Activated CD4-positive, alpha-beta memory T cell treated with anti-CD3 and anti-CD28 coated beads for 36 hours (primary cell): ENCODE results near the gene MED10. TPM values are rescaled to one million over a fixed set of nuclear protein-coding genes. Genes with fewer than 3 reads are reported as not detected.

Experiments
- CTCF ChIA-PET: fragments of 350-600 bp; sonication (Branson Sonifier 250); formaldehyde crosslinking; loops from one replicate; lab custom pipeline; 2021; ENCODE audit warnings: antibody characterized with exemption, inconsistent platforms; lab: Charles Lee
- POLR2A ChIA-PET: fragments of 350-600 bp; sonication (Branson Sonifier 250); formaldehyde crosslinking; loops from one replicate; lab custom pipeline; 2021; ENCODE audit warnings: antibody characterized with exemption; lab: Charles Lee
- DNase-seq: peaks from one replicate; pipeline ENCODE4 v3.0.0-alpha.2; 2020
- H3K27ac Mint-ChIP-seq: one replicate; pipeline ENCODE4 v1.8.0; 2021; ENCODE audit warnings: mixed read lengths
- H3K27me3 Mint-ChIP-seq: one replicate; pipeline ENCODE4 v1.8.0; 2021; ENCODE audit warnings: mixed read lengths
- H3K36me3 Mint-ChIP-seq: one replicate; pipeline ENCODE4 v1.8.0; 2021; ENCODE audit warnings: mixed read lengths
- H3K4me1 Mint-ChIP-seq: one replicate; pipeline ENCODE4 v1.8.0; 2021; ENCODE audit warnings: low read depth, mixed read lengths
- H3K4me3 Mint-ChIP-seq: one replicate; pipeline ENCODE4 v1.8.0; 2021; ENCODE audit warnings: mild to moderate bottlenecking, mixed read lengths
- H3K9me3 Mint-ChIP-seq: one replicate; pipeline ENCODE4 v1.8.0; 2021; ENCODE audit warnings: mixed read lengths
- intact Hi-C: fragments of 100-400 bp; cut with micrococcal nuclease; formaldehyde crosslinking; loops from one replicate; pipeline ENCODE4 v1.15.1; 2023
- total RNA-seq, 2 experiments: library from RNA; stranded (reverse); gene quantifications; one replicate each; pipeline ENCODE4 v1.2.3, GENCODE V29; 2021

The MED10 gene
- total RNA-seq, 2 experiments from 2014 or later: 49.8 to 51.6 TPM

DNA sequence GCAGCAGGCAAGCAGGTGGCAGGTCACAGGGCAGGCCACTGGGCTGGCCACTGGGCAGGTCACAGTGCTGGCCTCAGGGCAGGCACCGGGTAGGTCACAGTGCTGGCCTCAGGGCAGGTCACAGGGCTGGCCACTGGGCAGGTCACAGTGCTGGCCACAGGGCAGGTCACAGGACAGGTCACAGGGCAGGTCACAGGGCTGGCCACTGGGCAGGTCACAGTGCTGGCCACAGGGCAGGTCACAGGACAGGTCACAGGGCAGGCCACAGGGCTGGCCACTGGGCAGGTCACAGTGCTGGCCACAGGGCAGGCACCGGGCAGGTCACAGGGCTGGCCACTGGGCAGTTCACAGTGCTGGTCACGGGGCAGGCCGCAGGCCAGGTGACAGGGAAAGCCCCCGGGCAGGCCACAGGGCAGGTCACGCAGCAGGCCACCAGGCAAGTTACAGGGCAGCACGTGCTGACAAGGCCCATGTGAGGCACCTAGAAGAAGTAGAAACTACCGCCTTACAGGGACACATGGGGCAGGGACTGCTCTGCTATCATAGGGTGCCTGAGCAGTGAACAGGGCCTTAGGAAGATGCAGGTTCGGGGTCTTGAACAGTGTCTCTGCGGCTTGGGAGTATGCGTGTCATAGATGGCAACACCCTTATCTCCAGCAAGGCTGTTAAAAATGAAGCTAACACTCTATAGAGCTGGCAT lies 18.6 kb upstream of the MED10 start:
- Mint-ChIP-seq H3K27me3 (peaks cover 30% of the 10 kb centered on the region), H3K4me1 (peaks cover 2% of the 10 kb centered on the region), H3K27ac (no peak overlapping the region), H3K36me3 (no peaks in the 10 kb centered on the region), H3K4me3 (no peak overlapping the region), H3K9me3 (no peaks in the 10 kb centered on the region)
- no peak for DNase-seq
- ChIA-PET POLR2A (no interaction called here), CTCF (no interaction called here)
- intact Hi-C loops: no loop called here

DNA sequence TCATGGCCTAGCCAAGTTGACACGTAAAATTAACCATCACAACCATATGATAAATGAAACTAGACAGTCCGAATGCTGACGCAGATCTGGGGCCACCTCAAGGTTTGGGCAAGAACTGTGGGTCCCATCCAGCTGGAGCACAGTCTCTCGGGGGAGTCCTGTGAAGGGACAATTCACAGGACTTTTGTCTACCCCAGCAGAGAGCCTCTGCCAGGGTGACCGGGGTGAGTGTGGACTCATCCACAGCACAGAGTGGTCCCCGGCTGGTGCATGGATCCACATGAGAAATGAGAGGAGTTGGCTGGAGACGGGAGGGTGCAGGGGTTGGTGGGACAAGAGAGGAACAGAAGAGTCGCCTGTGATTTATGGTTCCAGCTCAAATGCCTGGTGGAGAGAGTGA lies 17.7 kb upstream of the MED10 start:
- Mint-ChIP-seq H3K36me3 (no peaks in the 10 kb centered on the region), H3K9me3 (no peaks in the 10 kb centered on the region), H3K4me3 (no peak overlapping the region), H3K27ac (no peak overlapping the region), H3K27me3 (peaks cover 25% of the 10 kb centered on the region), H3K4me1 (peaks cover 2% of the 10 kb centered on the region)
- ChIA-PET CTCF (no interaction called here), POLR2A (no interaction called here)
- DNase-seq: no peak
- intact Hi-C loops: no loop called here

GRCh38 chr5:6395621-6396020 lies 17.3 kb upstream of the MED10 start:
- ChIA-PET POLR2A (no interaction called here), CTCF (no interaction called here)
- Mint-ChIP-seq H3K9me3 (no peaks in the 10 kb centered on the region), H3K4me3 (no peak overlapping the region), H3K36me3 (no peaks in the 10 kb centered on the region), H3K4me1 (peaks cover 2% of the 10 kb centered on the region), H3K27ac (no peak overlapping the region), H3K27me3 (peaks cover 29% of the 10 kb centered on the region)
- intact Hi-C loops: no loop called here
- DNase-seq: no peak

- Mint-ChIP-seq H3K36me3 (no peaks in the 10 kb centered on the region), H3K4me1 (peaks cover 2% of the 10 kb centered on the region), H3K27ac (no peak overlapping the region), H3K4me3 (no peak overlapping the region), H3K27me3 (peaks cover 29% of the 10 kb centered on the region), H3K9me3 (no peaks in the 10 kb centered on the region)
- no peak for DNase-seq
- ChIA-PET POLR2A (no interaction called here), CTCF (no interaction called here)
- intact Hi-C loops: no loop called here
These were observed 16.7 kb upstream of the MED10 start for GRCh38 chr5:6395102-6395445.

DNA sequence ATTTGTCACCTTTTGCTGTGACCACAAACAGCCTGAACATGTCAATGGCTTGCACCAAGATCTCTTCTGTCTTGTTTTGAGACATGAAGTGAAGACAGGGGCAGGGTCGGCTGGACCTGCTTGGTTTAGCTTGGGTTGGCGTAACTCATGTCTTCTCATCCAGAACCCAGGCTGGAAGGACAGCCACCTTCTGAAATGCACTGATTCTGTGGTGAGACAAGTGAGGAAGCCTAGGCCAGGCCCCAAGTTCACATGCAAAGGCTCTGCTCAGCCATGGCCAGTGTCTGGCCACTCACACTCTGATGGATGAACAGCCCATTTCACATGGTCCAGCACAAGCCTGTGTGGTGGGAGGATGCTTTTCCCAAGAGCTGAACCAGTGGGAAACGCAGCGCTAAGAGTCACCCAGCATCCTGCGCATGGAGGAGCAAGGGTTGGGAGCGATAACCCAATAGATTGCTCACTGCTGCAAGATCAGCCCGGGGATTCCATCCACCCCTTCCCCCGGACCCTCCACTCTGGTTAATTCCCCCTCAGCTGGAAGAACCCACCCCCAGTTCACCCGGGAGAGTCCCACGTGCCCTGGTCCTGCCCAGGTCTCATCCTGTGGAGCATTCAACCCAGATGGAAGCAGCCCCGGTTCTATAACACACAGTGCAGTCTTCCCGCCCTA lies 16.2 kb upstream of the MED10 start:
- H3K4me1 Mint-ChIP-seq: peaks cover 2% of the 10 kb centered on the region
- intact Hi-C loops: no loop called here
- ChIA-PET CTCF (no interaction called here), POLR2A (no interaction called here)
- no peak overlapping the region for H3K27ac Mint-ChIP-seq
- H3K9me3 Mint-ChIP-seq: no peaks in the 10 kb centered on the region
- H3K36me3 Mint-ChIP-seq: no peaks in the 10 kb centered on the region
- no peak overlapping the region for H3K4me3 Mint-ChIP-seq
- H3K27me3 Mint-ChIP-seq: peaks cover 29% of the 10 kb centered on the region
- no peak for DNase-seq

GRCh38 chr5:6393596-6394194 lies 15.3 kb upstream of the MED10 start:
- no peak for DNase-seq
- no peak overlapping the region for H3K27ac Mint-ChIP-seq
- ChIA-PET CTCF (no interaction called here), POLR2A (no interaction called here)
- H3K4me1 Mint-ChIP-seq: peaks cover 2% of the 10 kb centered on the region
- H3K36me3 Mint-ChIP-seq: no peaks in the 10 kb centered on the region
- H3K9me3 Mint-ChIP-seq: no peaks in the 10 kb centered on the region
- peaks cover 30% of the 10 kb centered on the region for H3K27me3 Mint-ChIP-seq
- H3K4me3 Mint-ChIP-seq: no peak overlapping the region
- intact Hi-C loops: no loop called here

GRCh38 chr5:6392561-6392960 lies 14.2 kb upstream of the MED10 start:
- Mint-ChIP-seq H3K4me3 (no peak overlapping the region), H3K27me3 (peaks cover 30% of the 10 kb centered on the region), H3K4me1 (peaks cover 2% of the 10 kb centered on the region), H3K36me3 (no peaks in the 10 kb centered on the region), H3K27ac (no peak overlapping the region), H3K9me3 (no peaks in the 10 kb centered on the region)
- ChIA-PET CTCF (no interaction called here), POLR2A (no interaction called here)
- DNase-seq: no peak
- intact Hi-C loops: no loop called here

GRCh38 chr5:6391151-6391550 lies 12.8 kb upstream of the MED10 start:
- ChIA-PET POLR2A (no interaction called here), CTCF (no interaction called here)
- DNase-seq: no peak

DNA sequence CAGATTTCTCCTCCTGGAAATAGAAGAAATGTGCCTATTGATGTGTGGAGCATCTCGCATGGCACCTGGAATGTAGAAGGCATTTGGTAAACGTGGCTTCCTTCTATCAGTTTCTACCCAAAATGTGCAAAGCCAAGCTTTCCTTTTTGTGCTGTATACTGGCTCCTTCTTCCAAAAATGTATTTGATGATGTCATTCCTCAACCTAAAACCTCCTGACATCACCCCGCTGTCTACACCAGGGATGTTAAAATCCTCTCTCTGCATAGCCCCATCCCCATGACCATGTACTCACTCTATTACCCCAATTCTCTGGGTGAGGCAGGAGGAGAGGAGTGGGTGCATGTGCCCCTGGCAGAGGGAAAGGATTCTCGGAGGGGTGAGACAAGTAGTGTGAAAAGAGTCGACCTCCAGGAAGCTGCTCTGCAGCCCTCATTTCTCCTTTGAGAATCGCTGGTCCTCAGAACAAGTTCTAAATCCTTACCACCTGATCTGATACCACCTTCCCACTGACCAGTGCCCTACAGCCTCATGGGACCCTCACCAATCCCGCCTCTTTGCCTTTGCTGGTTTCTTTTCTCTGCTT lies 11.7 kb upstream of the MED10 start:
- ChIA-PET POLR2A (no interaction called here), CTCF (no interaction called here)
- Mint-ChIP-seq H3K4me3 (no peak overlapping the region), H3K9me3 (no peaks in the 10 kb centered on the region), H3K27ac (no peak overlapping the region), H3K27me3 (peaks cover 26% of the 10 kb centered on the region), H3K36me3 (no peaks in the 10 kb centered on the region), H3K4me1 (peaks cover 2% of the 10 kb centered on the region)
- no peak for DNase-seq
- intact Hi-C loops: no loop called here

More at GRCh38 chr5:6391151-6391550, 12.8 kb upstream of the MED10 start:
- Mint-ChIP-seq H3K4me1 (peaks cover 2% of the 10 kb centered on the region), H3K36me3 (no peaks in the 10 kb centered on the region), H3K27me3 (peaks cover 26% of the 10 kb centered on the region), H3K4me3 (no peak overlapping the region), H3K27ac (no peak overlapping the region), H3K9me3 (no peaks in the 10 kb centered on the region)
- intact Hi-C loops: no loop called here

DNA sequence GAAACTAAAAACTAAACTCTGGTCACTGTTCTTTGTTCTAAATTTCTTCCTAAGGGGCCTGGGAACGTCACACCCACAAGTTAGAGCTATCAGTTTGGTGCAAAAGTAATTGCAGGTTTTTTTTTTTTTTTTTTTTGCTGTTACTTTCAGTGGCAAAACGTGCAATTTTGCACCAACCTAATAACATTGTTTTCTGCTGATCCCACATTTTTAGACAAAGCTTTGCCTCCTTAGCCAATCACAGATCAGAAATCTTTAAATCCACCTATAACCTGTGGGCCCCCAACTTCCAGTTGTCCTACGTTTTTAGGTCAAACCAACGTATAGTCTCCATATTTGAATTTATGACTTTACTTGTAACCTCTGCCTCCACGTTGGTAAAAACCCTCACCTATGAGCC lies 11.1 kb upstream of the MED10 start:
- CTCF ChIA-PET: no interaction called here

GRCh38 chr5:6387970-6388369 lies 9.6 kb upstream of the MED10 start:
- Mint-ChIP-seq H3K27ac (no peak overlapping the region), H3K4me3 (no peak overlapping the region), H3K9me3 (no peaks in the 10 kb centered on the region), H3K4me1 (no peaks in the 10 kb centered on the region), H3K27me3 (peaks cover 27% of the 10 kb centered on the region), H3K36me3 (no peaks in the 10 kb centered on the region)
- no peak for DNase-seq
- intact Hi-C loops: no loop called here
- ChIA-PET POLR2A (interaction anchor here (0.6 kb wide), 1 partner anchor 11 kb away, joined by 4 read pairs; no protein-coding TSS in a partner anchor), CTCF (no interaction called here)

More for the DNA sequence above, 11.1 kb upstream of the MED10 start:
- Mint-ChIP-seq H3K27ac (no peak overlapping the region), H3K36me3 (no peaks in the 10 kb centered on the region), H3K9me3 (no peaks in the 10 kb centered on the region), H3K27me3 (peaks cover 28% of the 10 kb centered on the region), H3K4me1 (peaks cover 2% of the 10 kb centered on the region), H3K4me3 (no peak overlapping the region)
- POLR2A ChIA-PET: no interaction called here
- intact Hi-C loops: no loop called here
- DNase-seq: no peak

DNA sequence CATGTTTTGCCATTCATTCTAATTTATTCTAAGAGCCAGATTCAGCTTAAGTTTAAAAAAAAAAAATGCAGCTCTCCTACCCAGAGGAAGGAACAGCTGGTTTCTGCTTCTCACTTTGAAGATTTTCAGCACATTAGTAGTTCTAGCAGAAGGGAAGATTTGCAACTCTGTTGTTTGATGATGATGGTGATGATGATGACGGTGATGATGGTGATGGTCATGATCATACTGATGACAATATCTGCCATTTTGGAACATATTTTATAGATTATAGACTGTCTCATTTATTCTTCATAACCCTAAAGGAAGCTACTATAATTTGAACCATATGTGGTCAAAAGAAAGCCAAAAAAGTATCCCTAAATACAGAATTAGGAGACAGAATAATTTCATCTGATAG lies 7.9 kb upstream of the MED10 start:
- H3K27me3 Mint-ChIP-seq: peaks cover 20% of the 10 kb centered on the region
- no peak overlapping the region for H3K27ac Mint-ChIP-seq
- POLR2A ChIA-PET: no interaction called here
- CTCF ChIA-PET: no interaction called here
- H3K36me3 Mint-ChIP-seq: no peaks in the 10 kb centered on the region
- H3K9me3 Mint-ChIP-seq: no peaks in the 10 kb centered on the region
- intact Hi-C loops: no loop called here
- DNase-seq: no peak
- H3K4me1 Mint-ChIP-seq: no peaks in the 10 kb centered on the region
- no peak overlapping the region for H3K4me3 Mint-ChIP-seq
